Activated T-helper 2 cell treated with anti-CD3 and anti-CD28 coated beads, Interferon-gamma antibody, Interleukin-2, Interleukin-4, amounts not matched to agents 10 μg/mL and 5 μg/mL and 100 μg/mL, durations not matched to agents 14 hours and 24 hours and 36 hours (primary cell): ENCODE results near the gene IGFBP3. TPM values are rescaled to one million over a fixed set of nuclear protein-coding genes. Genes with fewer than 3 reads are reported as not detected.

ENCODE experiments used
- DNase-seq: peaks from one replicate; pipeline ENCODE4 v3.0.0; 2021; ENCODE audit warnings: low spot score
- H3K27ac Mint-ChIP-seq: one replicate; pipeline ENCODE4 v1.8.0; 2021; ENCODE audit warnings: mixed read lengths
- H3K27me3 Mint-ChIP-seq: one replicate; pipeline ENCODE4 v1.8.0; 2021; ENCODE audit warnings: low read depth, mixed read lengths
- H3K36me3 Mint-ChIP-seq: one replicate; pipeline ENCODE4 v1.8.0; 2021; ENCODE audit warnings: low read depth, mixed read lengths
- H3K4me1 Mint-ChIP-seq: one replicate; pipeline ENCODE4 v1.8.0; 2021; ENCODE audit warnings: low read depth, mixed read lengths
- H3K4me3 Mint-ChIP-seq: one replicate; pipeline ENCODE4 v1.8.0; 2021; ENCODE audit warnings: low read depth, mild to moderate bottlenecking, moderate library complexity, mixed read lengths
- H3K9me3 Mint-ChIP-seq: one replicate; pipeline ENCODE4 v1.8.0; 2021; ENCODE audit warnings: mixed read lengths
- intact Hi-C: fragments of 100-400 bp; cut with micrococcal nuclease; formaldehyde crosslinking; loops from one replicate; pipeline ENCODE4 v1.15.1; 2023
- total RNA-seq: library from RNA; stranded (reverse); gene quantifications from 2 replicates; pipeline ENCODE4 v1.2.3, GENCODE V29; 2022

The IGFBP3 gene
- total RNA-seq, 1 donor from 2014 or later = 0.48 TPM

- no peak overlapping the region for H3K27ac Mint-ChIP-seq
- no peak overlapping the region for H3K4me3 Mint-ChIP-seq
- no peak for DNase-seq
- no peaks in the 10 kb centered on the region for H3K9me3 Mint-ChIP-seq
- no peaks in the 10 kb centered on the region for H3K36me3 Mint-ChIP-seq
- intact Hi-C loops = no loop called here
- no peaks in the 10 kb centered on the region for H3K27me3 Mint-ChIP-seq
- H3K4me1 Mint-ChIP-seq = peaks cover 2% of the 10 kb centered on the region
Observed at GRCh38 chr7:45898222-45898621, 22.9 kb downstream of the IGFBP3 start.

DNA sequence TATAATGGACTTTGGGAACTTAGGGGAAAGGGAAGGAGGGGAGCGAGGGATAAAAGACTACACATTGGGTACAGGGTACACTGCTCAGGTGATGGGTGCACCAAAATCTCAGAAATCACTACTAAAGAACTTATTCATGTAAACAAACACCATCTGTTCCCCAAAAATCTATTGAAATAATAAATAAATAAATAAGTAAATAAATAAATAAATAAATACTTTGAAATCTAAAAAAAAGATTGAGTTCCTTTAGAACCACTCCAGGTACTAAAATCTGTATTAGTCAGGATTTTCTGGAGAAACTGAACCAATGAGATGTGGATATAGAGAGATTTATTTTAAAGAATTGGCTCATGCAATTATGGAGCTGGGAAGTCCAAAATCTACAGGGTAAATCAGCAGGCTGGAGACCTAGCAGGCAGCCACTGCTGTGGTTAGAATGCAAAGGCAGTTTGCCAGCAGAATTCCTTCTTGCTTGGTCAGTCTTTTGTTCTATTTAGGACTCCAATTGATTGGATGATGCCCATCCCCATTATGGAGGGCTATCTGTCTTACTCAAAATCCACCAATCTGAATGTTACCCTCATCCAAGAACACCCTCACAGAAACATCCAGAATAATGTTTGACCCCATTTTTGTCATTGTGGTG is 23.9 kb downstream of the IGFBP3 start:
- H3K4me1 Mint-ChIP-seq = peaks cover 2% of the 10 kb centered on the region
- H3K4me3 Mint-ChIP-seq = no peak overlapping the region
- no peaks in the 10 kb centered on the region for H3K36me3 Mint-ChIP-seq
- no peak for DNase-seq
- no peak overlapping the region for H3K27ac Mint-ChIP-seq
- no peaks in the 10 kb centered on the region for H3K9me3 Mint-ChIP-seq
- intact Hi-C loops = no loop called here
- H3K27me3 Mint-ChIP-seq = no peaks in the 10 kb centered on the region

DNA sequence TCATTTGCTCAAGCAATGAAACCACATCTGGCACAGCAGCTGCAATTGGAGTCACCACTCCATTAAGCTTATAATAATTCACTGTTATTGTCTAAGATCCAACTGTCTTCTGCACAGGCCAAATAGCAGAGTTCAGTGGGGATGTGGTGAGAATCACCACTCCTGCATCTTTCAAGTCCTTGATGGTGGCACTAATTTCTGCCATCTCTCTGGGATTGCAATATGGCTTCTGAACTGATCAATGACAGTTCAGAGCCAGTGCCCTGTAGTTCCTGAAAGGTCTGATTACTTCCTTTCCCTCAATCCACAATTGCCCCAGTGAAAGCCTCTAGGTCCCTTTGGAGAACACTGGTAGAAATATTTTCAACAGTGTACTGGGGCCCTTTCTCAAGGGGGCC is 26.4 kb downstream of the IGFBP3 start:
- intact Hi-C loops = no loop called here
- Mint-ChIP-seq H3K4me3 (no peak overlapping the region), H3K36me3 (no peaks in the 10 kb centered on the region), H3K4me1 (no peaks in the 10 kb centered on the region), H3K27ac (no peak overlapping the region), H3K9me3 (no peaks in the 10 kb centered on the region), H3K27me3 (peaks cover 14% of the 10 kb centered on the region)
- no peak for DNase-seq

DNA sequence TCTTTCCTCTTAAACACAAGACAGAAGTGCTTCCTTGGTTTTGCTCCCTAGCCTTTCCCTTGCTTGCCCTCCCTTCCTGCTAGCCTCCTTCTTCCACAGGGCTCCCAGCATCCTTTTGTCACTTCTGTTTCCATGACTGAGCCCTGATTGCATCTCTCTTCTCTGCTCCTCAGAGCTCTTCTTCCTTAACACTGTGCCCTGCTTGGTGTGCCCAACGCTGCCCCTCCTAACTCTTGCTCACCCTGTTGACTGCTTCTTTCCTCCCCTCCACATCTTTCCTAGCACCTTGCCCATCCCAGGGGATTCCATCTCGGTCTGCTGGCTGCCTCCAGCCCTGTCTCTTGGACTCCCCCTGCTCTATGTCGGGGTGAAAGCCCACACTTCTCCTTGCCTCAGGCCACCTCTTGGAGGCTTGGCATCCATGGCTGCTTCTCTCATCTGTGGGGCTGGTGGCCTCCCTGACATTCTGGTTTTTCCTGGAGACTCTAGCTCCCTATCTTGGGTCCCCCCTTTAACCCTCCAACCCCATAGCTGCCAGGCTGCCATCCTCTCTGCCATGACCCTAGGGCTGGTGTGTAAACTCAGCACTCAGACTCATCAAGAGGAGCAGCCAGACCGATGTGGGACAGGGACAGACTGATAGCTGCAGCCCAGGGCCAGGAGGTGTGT is 26.9 kb downstream of the IGFBP3 start:
- Mint-ChIP-seq H3K27me3 (peaks cover 19% of the 10 kb centered on the region), H3K4me3 (no peak overlapping the region), H3K36me3 (no peaks in the 10 kb centered on the region), H3K27ac (no peak overlapping the region), H3K4me1 (no peaks in the 10 kb centered on the region), H3K9me3 (no peaks in the 10 kb centered on the region)
- DNase-seq = no peak
- intact Hi-C loops = no loop called here

GRCh38 chr7:45893374-45893995 is 27.6 kb downstream of the IGFBP3 start:
- Mint-ChIP-seq H3K27ac (no peak overlapping the region), H3K4me3 (no peak overlapping the region), H3K36me3 (no peaks in the 10 kb centered on the region), H3K9me3 (no peaks in the 10 kb centered on the region), H3K4me1 (no peaks in the 10 kb centered on the region), H3K27me3 (peaks cover 21% of the 10 kb centered on the region)
- intact Hi-C loops = no loop called here
- DNase-seq = no peak

GRCh38 chr7:45892407-45893035 is 28.6 kb downstream of the IGFBP3 start:
- H3K36me3 Mint-ChIP-seq = no peaks in the 10 kb centered on the region
- H3K9me3 Mint-ChIP-seq = no peaks in the 10 kb centered on the region
- DNase-seq = no peak
- H3K4me3 Mint-ChIP-seq = no peak overlapping the region
- H3K4me1 Mint-ChIP-seq = no peaks in the 10 kb centered on the region
- no peak overlapping the region for H3K27ac Mint-ChIP-seq
- peaks cover 30% of the 10 kb centered on the region for H3K27me3 Mint-ChIP-seq
- intact Hi-C loops = no loop called here

DNA sequence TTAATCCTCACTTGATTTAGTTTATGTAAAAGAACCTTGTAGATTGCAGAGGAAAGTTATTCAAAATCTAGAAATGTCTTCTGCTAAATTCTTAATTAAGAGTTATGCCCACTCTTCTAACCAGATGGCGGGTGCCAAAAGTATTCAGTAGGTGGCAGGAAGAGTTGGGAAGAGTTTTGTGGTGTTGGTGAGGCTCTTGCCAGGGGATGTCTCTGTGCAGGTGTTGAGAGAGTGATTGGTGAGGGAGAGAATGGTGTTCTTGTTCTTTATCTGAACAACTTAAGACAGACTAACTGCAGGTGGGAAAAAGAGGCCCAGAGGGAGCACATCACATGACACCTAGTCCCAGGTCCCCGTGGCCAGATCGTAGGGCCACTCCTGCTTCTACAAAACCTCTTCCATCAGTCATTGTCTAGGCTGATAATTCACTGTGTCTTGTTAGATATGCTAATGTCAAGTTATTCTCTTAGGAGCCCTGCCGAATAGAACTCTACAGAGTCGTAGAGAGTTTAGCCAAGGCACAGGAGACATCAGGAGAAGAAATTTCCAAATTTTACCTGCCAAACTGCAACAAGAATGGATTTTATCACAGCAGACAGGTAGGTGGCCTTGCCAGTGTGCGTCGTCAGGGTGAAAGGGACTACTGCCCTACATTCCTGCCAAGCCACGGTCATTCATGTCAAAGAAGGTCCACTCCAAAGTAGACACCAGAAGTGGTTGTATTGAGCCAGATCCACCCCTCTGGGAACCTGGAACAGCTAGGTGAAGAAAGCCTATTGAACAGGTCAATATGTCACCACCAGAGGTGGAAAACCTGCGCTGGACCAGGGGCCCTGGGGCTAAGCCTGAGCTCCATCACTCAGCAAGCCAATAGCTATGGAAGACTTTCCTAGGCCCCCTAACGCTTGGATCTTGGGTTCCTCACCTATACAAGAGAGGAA is 29.3 kb downstream of the IGFBP3 start:
- Mint-ChIP-seq H3K4me1 (no peaks in the 10 kb centered on the region), H3K27me3 (peaks cover 36% of the 10 kb centered on the region), H3K36me3 (no peaks in the 10 kb centered on the region), H3K4me3 (no peak overlapping the region), H3K27ac (no peak overlapping the region), H3K9me3 (no peaks in the 10 kb centered on the region)
- no peak for DNase-seq
- intact Hi-C loops = no loop called here

DNA sequence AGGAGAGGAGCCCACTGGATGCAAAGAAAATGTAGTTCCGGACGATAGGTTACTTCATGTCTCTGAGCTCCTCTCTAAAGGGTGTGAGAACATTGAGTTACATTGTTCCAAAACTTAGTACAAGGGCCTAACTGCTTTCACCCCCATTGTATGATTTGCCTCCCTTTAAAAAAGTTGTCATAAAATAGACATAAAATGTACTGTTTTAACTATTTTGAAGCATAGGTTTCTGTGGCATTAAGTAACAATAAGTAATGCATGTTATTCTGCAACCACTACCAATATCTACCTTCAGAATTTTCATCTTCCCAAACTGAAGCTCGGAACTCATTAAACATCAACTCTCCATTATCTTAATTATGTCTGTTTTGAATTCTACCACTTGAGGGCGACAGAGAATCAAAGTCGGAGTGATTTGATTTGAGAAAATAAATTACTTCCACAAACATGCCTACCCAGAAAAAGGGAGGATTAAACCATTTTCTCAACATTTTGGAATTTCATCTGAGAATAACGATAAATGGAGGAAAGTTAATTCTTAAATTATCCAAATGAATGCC is 30.1 kb downstream of the IGFBP3 start:
- no peak overlapping the region for H3K27ac Mint-ChIP-seq
- no peak for DNase-seq
- no peaks in the 10 kb centered on the region for H3K9me3 Mint-ChIP-seq
- intact Hi-C loops = no loop called here
- no peaks in the 10 kb centered on the region for H3K36me3 Mint-ChIP-seq
- no peaks in the 10 kb centered on the region for H3K4me1 Mint-ChIP-seq
- no peak overlapping the region for H3K4me3 Mint-ChIP-seq
- peaks cover 40% of the 10 kb centered on the region for H3K27me3 Mint-ChIP-seq

DNA sequence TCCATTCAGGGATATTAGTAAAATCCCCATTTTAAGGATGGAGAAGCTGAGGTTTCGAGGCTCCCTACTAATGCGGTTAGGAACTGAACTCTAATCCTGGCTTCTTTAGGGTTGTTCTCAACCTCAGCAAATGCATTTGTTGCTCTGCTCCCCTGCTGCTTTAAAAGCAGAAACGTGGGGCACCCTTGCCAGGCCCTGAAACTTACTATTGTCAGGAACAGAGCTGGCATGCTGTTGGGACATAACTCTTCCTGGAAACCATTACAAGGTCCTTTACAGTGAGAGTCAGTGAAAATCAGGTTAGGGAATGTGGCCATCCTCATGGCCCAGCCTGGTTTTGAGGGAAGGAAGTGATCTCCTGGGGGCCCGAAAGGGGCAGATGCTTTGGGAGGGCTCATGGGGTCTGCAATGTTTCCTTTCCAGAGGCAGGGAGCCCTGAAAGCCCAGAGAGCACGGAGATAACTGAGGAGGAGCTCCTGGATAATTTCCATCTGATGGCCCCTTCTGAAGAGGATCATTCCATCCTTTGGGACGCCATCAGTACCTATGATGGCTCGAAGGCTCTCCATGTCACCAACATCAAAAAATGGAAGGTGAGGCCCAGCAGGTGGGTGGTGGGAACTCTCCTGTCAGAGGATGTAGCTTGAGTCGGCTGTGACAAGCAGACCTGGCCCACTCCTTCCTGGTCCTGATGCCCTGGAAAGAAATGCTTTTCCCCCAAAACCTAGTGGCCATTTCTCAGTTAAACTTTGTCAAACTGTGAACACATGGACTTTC is 30.8 kb downstream of the IGFBP3 start:
- Mint-ChIP-seq H3K9me3 (no peaks in the 10 kb centered on the region), H3K36me3 (no peaks in the 10 kb centered on the region), H3K27me3 (peaks cover 42% of the 10 kb centered on the region), H3K4me1 (no peaks in the 10 kb centered on the region), H3K4me3 (no peak overlapping the region), H3K27ac (no peak overlapping the region)
- intact Hi-C loops = no loop called here
- no peak for DNase-seq

GRCh38 chr7:45889367-45890067 is 31.6 kb downstream of the IGFBP3 start:
- no peak overlapping the region for H3K27ac Mint-ChIP-seq
- intact Hi-C loops = no loop called here
- DNase-seq = no peak
- H3K9me3 Mint-ChIP-seq = no peaks in the 10 kb centered on the region
- no peaks in the 10 kb centered on the region for H3K36me3 Mint-ChIP-seq
- H3K27me3 Mint-ChIP-seq = peaks cover 42% of the 10 kb centered on the region
- H3K4me1 Mint-ChIP-seq = no peaks in the 10 kb centered on the region
- H3K4me3 Mint-ChIP-seq = no peak overlapping the region

DNA sequence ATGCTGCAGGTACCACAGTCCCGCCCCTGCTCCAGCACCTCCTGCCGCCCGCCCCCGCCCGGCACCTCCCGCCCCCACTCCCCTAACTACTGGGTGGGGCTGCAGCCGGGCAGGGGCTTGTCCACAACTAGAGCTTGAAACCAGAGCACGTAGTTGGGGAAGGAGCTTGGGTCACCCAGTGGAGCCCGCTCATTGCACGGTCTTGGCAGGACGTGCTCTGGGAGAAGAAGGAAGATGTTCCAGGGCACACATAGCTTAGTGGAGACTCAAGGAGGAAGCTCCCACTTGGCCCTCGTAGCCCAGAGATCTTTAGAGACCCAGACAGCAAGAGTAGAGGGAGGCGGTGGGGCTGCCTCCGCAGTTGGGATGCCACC is 32.1 kb downstream of the IGFBP3 start:
- Mint-ChIP-seq H3K27ac (no peak overlapping the region), H3K27me3 (peaks cover 42% of the 10 kb centered on the region), H3K36me3 (no peaks in the 10 kb centered on the region), H3K9me3 (no peaks in the 10 kb centered on the region), H3K4me3 (no peak overlapping the region), H3K4me1 (no peaks in the 10 kb centered on the region)
- intact Hi-C loops = no loop called here
- no peak for DNase-seq
